Measurements from ENCODE around the gene NIT2. TPM values are rescaled to one million over a fixed set of nuclear protein-coding genes. Genes with fewer than 3 reads are reported as not detected.
A peak's percentile ranks its signal among the peaks of the same experiment; 100 is the strongest.

NIT2 gene
- total and polyA plus RNA-seq, 2 of the 4 experiments (the other 2 are of a cell fraction), result 12.4 to 27.1 TPM

DNA sequence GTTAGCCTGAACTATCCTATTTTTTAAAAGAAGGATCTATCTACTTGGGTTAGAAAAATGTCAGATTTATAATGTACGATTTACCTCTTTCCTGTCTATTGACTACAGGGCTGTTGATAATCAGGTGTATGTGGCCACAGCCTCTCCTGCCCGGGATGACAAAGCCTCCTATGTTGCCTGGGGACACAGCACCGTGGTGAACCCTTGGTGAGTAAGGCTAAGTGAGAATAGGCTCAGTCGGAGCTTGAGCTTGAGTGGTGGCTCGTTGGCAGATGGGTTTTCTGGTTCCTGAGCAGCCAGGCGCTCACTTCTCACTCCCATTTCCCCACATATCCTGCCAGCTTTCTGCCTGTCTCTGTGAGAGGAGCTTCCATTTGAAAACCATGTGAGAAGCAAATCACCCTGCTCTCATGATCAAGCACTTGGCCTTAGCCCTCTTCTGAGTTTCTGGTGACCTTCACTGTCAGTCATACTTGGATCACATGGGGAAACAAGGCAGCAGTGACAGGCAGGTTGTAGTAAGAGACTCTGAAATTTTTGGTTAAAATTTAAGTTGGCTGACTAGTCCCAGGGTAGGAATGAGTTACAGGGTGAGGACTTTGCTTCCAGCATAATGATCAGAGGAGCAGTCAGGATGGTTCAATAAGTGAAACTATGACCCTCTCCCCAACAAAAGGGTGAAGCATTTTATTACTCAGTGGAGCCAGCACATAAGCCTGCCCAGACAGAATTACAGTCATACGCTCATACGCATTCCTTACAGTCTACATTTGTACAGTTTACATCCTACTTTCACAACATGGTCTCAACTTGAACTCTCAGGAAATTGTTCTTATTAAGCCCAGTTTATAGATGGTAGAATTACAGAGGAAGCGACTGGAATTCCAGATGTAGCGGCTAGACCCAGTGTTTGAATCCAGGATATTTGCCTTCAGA lies 18.0 kb downstream of the NIT2 start:
- Histone ChIP-seq H3K4me2 (ENCODE audit: low read depth, low read length) (no peak overlapping the region), H2AFZ (replicated peaks; ENCODE audit: low read length, poor library complexity) (no peak overlapping the region), H3K14ac (replicated peaks; ENCODE audit: low read depth, low read length) (no peak overlapping the region), H4K8ac (ENCODE audit: low read depth in 2 of 2, low read length in 2 of 2) (no peak overlapping the region), H3K4me1 (ENCODE audit: control insufficient read depth, insufficient read depth, low read length) (no peaks in the 10 kb centered on the region), H2BK20ac (ENCODE audit: low read depth, low read length) (no peak overlapping the region), H4K91ac (ENCODE audit: insufficient read depth, low read depth, low read length) (no peak overlapping the region), H3K36me3 (ENCODE audit: control insufficient read depth, insufficient read depth, low read length) (peaks cover 36% of the 10 kb centered on the region), H3K27me3 (ENCODE audit: control insufficient read depth, insufficient read depth, low read length) (no peaks in the 10 kb centered on the region), H3K23ac (ENCODE audit: low read depth, low read length) (no peak overlapping the region), H3K18ac (ENCODE audit: low read depth, low read length) (no peak overlapping the region), H3K9me1 (ENCODE audit: insufficient read depth, low read length) (no peaks in the 10 kb centered on the region), H3K56ac (ENCODE audit: extremely low read depth, insufficient read depth, low read length) (no peak overlapping the region), H2BK15ac (ENCODE audit: low read depth, low read length) (no peak overlapping the region), H2AK5ac (ENCODE audit: low read depth, low read length) (no peak overlapping the region), H2AK9ac (replicated peaks; ENCODE audit: low read depth, low read length, poor library complexity) (no peak overlapping the region), H3K4me3 (ENCODE audit: insufficient read depth, low read depth, low read length) (no peak overlapping the region), H3K9ac (ENCODE audit: low read depth, low read length) (no peak overlapping the region), H3K27ac (ENCODE audit: insufficient read depth, low read length) (no peak overlapping the region), H3K4ac (ENCODE audit: low read depth, low read length) (no peak overlapping the region), H3K79me1 (ENCODE audit: low read depth in 1 of 2, low read length in 2 of 2) (peaks cover 0 to 4% of the 10 kb centered on the region in 2 experiments; a peak in 1 of 4 replicates), H3K9me3 (ENCODE audit: control insufficient read depth, insufficient read depth, low read length) (no peaks in the 10 kb centered on the region; the same call in 1 of the 2 replicates), H2BK120ac (ENCODE audit: low read depth, low read length) (no peak overlapping the region), H4K5ac (ENCODE audit: low read depth, low read length) (no peak overlapping the region), H4K20me1 (ENCODE audit: insufficient read depth, low read length) (no peaks in the 10 kb centered on the region), H2BK5ac (ENCODE audit: low read depth, low read length, poor library complexity, severe bottlenecking) (no peak overlapping the region)
- ATAC-seq (ENCODE audit: low read depth) (peak; percentile 61), DNase-seq (peak; percentile 71)
- WGBS, 2 experiments (ENCODE audit: extremely low coverage in 2 of 2, insufficient read length in 1 of 2), result no CpG with 5 or more reads among the region's 10 CpGs
- dilution Hi-C loops (cut with HindIII; ENCODE audit: low sequenced_read_pairs, unreplicated experiment), result no loop called here
- CTCF ChIA-PET, result no interaction called here
- POLR2A ChIA-PET (ENCODE audit: unreplicated experiment), result no interaction called here
- no TSS peak for BruUV-seq (replicated peaks)
- in situ Hi-C loops (cut with MboI; ENCODE audit: low sequenced_read_pairs), result no loop called here
- intact Hi-C loops (cut with micrococcal nuclease), result no loop called here
- TF ChIP-seq CHD1 (IDR thresholded peaks at IDR 0.05; ENCODE audit: low read depth, low read length) (no peak), MAZ (IDR thresholded peaks at IDR 0.05; ENCODE audit: borderline replicate concordance, low read depth, low read length) (no peak), NFE2L2 (IDR thresholded peaks at IDR 0.05; ENCODE audit: low read depth, low read length) (no peak), RAD21 (IDR thresholded peaks at IDR 0.05; ENCODE audit: low read length) (no peak), RCOR1 (IDR thresholded peaks at IDR 0.05; ENCODE audit: insufficient replicate concordance, low read length) (no peak)
- TF ChIP-seq, protein P1, sequence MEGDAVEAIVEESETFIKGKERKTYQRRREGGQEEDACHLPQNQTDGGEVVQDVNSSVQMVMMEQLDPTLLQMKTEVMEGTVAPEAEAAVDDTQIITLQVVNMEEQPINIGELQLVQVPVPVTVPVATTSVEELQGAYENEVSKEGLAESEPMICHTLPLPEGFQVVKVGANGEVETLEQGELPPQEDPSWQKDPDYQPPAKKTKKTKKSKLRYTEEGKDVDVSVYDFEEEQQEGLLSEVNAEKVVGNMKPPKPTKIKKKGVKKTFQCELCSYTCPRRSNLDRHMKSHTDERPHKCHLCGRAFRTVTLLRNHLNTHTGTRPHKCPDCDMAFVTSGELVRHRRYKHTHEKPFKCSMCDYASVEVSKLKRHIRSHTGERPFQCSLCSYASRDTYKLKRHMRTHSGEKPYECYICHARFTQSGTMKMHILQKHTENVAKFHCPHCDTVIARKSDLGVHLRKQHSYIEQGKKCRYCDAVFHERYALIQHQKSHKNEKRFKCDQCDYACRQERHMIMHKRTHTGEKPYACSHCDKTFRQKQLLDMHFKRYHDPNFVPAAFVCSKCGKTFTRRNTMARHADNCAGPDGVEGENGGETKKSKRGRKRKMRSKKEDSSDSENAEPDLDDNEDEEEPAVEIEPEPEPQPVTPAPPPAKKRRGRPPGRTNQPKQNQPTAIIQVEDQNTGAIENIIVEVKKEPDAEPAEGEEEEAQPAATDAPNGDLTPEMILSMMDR (conservative IDR thresholded peaks at IDR 0.05; ENCODE audit: low read depth, low read length), result no peak
